HepG2 (cell line): Measurements from ENCODE around the gene SMPX. TPM values are rescaled to one million over a fixed set of nuclear protein-coding genes. Genes with fewer than 3 reads are reported as not detected.

ENCODE experiments used
- ATAC-seq: fragments of 200-7000 bp; cut with Tn5 transposase; 3 replicates; pipeline ENCODE4 v1.9.1; 2020; ENCODE audit warnings: mild to moderate bottlenecking, moderate library complexity
- BruUV-seq: library from RNA; stranded (reverse); fragments of 400-500 nt; replicated peaks from 2 replicates; lab custom pipeline; 2021; lab: Mats Ljungman, UMichigan
- CTCF ChIA-PET: fragments of 300-600 bp; formaldehyde crosslinking; extraction: SDS; loops from one replicate; lab custom pipeline; 2021; ENCODE audit warnings: low total read pairs, inconsistent platforms, low intra/inter-chr PET ratio; lab: Yijun Ruan, JAX
- POLR2A ChIA-PET: fragments of 350-600 bp; sonication (Branson Sonifier 250); formaldehyde crosslinking; loops from one replicate; lab custom pipeline; 2020; ENCODE audit warnings: antibody characterized with exemption, inconsistent platforms; lab: Yijun Ruan, JAX
- DNase-seq: peaks from one replicate; pipeline ENCODE4 v3.0.0-alpha.2; 2015; ENCODE audit warnings: low spot score
- FAIRE-seq: peaks from 3 replicates; lab custom pipeline; 2011; peaks lifted over from hg19 to GRCh38; lab: Jason Lieb, UNC
- H2AFZ ChIP-seq: one replicate; pipeline ENCODE4 v1.6.1; 2011; ENCODE audit warnings: low read length, inconsistent platforms
- H3K27ac ChIP-seq: fragments of 300-600 bp; 3 replicates; pipeline ENCODE4 v1.8.0; 2011; ENCODE audit warnings: mixed run types, mild to moderate bottlenecking, mixed read lengths, low read length, inconsistent platforms; ENCODE audit not compliant: insufficient read depth; ENCODE audit errors: extremely low read length
- H3K27me3 ChIP-seq, 2 experiments: fragments of 200-600 bp in 1 of 2; 2 replicates in 1 of 2; 3 replicates in 1 of 2; pipeline versions ENCODE4 v1.6.0 to v1.8.0; 2011; ENCODE audit warnings: low read length in 2 of 2, mild to moderate bottlenecking in 2 of 2, moderate library complexity in 2 of 2, inconsistent platforms in 1 of 2; ENCODE audit not compliant: insufficient read depth in 2 of 2, control insufficient read depth in 1 of 2
- H3K36me3 ChIP-seq, 2 experiments: fragments of 200-600 bp in 1 of 2; replicated peaks in 1 of 2; 2 replicates in 1 of 2; 3 replicates in 1 of 2; pipeline versions ENCODE4 v1.5.1 to v1.8.0; 2011; ENCODE audit warnings: low read length in 2 of 2, inconsistent platforms in 1 of 2; ENCODE audit not compliant: insufficient read depth in 2 of 2, control insufficient read depth in 1 of 2
- H3K4me1 ChIP-seq: 2 replicates; pipeline ENCODE4 v1.5.1; 2012; ENCODE audit warnings: low read length, inconsistent platforms; ENCODE audit not compliant: insufficient read depth
- H3K4me2 ChIP-seq: 2 replicates; pipeline ENCODE4 v1.6.0; 2011; ENCODE audit warnings: low read depth, low read length, inconsistent platforms
- H3K4me3 ChIP-seq, 3 experiments: fragments of 200-600 bp in 1 of 3; sonication (generic), shearing (Covaris generic) in 1 of 3; replicated peaks in 1 of 3; 2 replicates each; pipeline ENCODE4 v1.5.1; 2011 to 2016; ENCODE audit warnings: low read length in 3 of 3, inconsistent platforms in 2 of 3, low read depth in 2 of 3, mild to moderate bottlenecking in 2 of 3, control low read depth in 1 of 3, mixed read lengths in 1 of 3; ENCODE audit not compliant: insufficient read depth in 1 of 3
- H3K79me2 ChIP-seq: one replicate; pipeline ENCODE4 v1.6.1; 2011; ENCODE audit warnings: low read length, inconsistent platforms; ENCODE audit not compliant: insufficient read depth
- H3K9ac ChIP-seq: 2 replicates; pipeline ENCODE4 v1.6.0; 2011; ENCODE audit warnings: mild to moderate bottlenecking, low read depth, low read length, inconsistent platforms; ENCODE audit not compliant: insufficient read depth
- H3K9me3 ChIP-seq: 2 replicates; pipeline ENCODE4 v1.5.1; 2012; ENCODE audit warnings: mild to moderate bottlenecking, low read length
- H4K20me1 ChIP-seq: 2 replicates; pipeline ENCODE4 v1.6.0; 2011; ENCODE audit warnings: inconsistent platforms, mild to moderate bottlenecking, low read length, moderate library complexity; ENCODE audit not compliant: insufficient read depth
- E2F2 ChIP-seq: sonication (generic); formaldehyde crosslinking; IDR thresholded peaks from 2 replicates; pipeline ENCODE4 v1.4.0; 2020; ENCODE audit warnings: missing genetic modification reagents, borderline replicate concordance
- FOXP1 ChIP-seq, 2 experiments: fragments of 450-650 bp in 1 of 2; IDR thresholded peaks; 2 replicates each; pipeline ENCODE4 v1.6.1; 2017 to 2018; ENCODE audit warnings: antibody characterized with exemption in 1 of 2
- HOMEZ ChIP-seq: IDR thresholded peaks from 2 replicates; pipeline ENCODE4 v1.6.1; 2016; ENCODE audit warnings: low read depth
- ISX ChIP-seq: sonication (generic); formaldehyde crosslinking; conservative IDR thresholded peaks from 2 replicates; pipeline ENCODE4 v1.5.0; 2020; ENCODE audit warnings: missing genetic modification reagents
- KDM6A ChIP-seq: IDR thresholded peaks from 2 replicates; pipeline ENCODE4 v1.6.1; 2016; ENCODE audit warnings: low read depth
- MYNN ChIP-seq: sonication (generic); formaldehyde crosslinking; IDR thresholded peaks from 2 replicates; pipeline ENCODE4 v1.4.0; 2020; ENCODE audit warnings: mild to moderate bottlenecking, low read depth, missing genetic modification reagents
- RBAK ChIP-seq: sonication (generic); formaldehyde crosslinking; IDR thresholded peaks from 2 replicates; pipeline ENCODE4 v1.5.1; 2020; ENCODE audit warnings: mild to moderate bottlenecking, missing genetic modification reagents
- SRY ChIP-seq: sonication (generic); formaldehyde crosslinking; IDR thresholded peaks from 2 replicates; pipeline ENCODE4 v1.8.0; 2022; ENCODE audit warnings: mild to moderate bottlenecking, missing genetic modification reagents
- ZNF24 ChIP-seq: fragments of 450-650 bp; IDR thresholded peaks from 2 replicates; pipeline ENCODE4 v1.6.1; 2017; ENCODE audit warnings: antibody characterized with exemption, mild to moderate bottlenecking
- ZNF281 ChIP-seq: sonication (generic); formaldehyde crosslinking; IDR thresholded peaks from 2 replicates; pipeline ENCODE4 v1.4.0; 2020; ENCODE audit warnings: missing genetic modification reagents, borderline replicate concordance
- ZNF326 ChIP-seq: sonication (generic); formaldehyde crosslinking; IDR thresholded peaks from 2 replicates; pipeline ENCODE4 v1.4.0; 2020; ENCODE audit warnings: missing genetic modification reagents, borderline replicate concordance
- ZNF33B ChIP-seq: sonication (generic); formaldehyde crosslinking; IDR thresholded peaks from 2 replicates; pipeline ENCODE4 v1.5.1; 2020; ENCODE audit warnings: mild to moderate bottlenecking, missing genetic modification reagents
- ZNF354B ChIP-seq: sonication (generic); formaldehyde crosslinking; IDR thresholded peaks from 2 replicates; pipeline ENCODE4 v1.8.0; 2022; ENCODE audit warnings: mild to moderate bottlenecking, missing genetic modification reagents
- ZNF362 ChIP-seq: sonication (generic); formaldehyde crosslinking; IDR thresholded peaks from 2 replicates; pipeline ENCODE4 v1.4.0; 2020; ENCODE audit warnings: missing genetic modification reagents, mild to moderate bottlenecking, borderline replicate concordance
- ZNF430 ChIP-seq: sonication (generic); formaldehyde crosslinking; IDR thresholded peaks from 2 replicates; pipeline ENCODE4 v1.9.0; 2021; ENCODE audit warnings: mild to moderate bottlenecking, missing genetic modification reagents
- ZNF510 ChIP-seq: sonication (generic); formaldehyde crosslinking; IDR thresholded peaks from 2 replicates; pipeline ENCODE4 v1.4.0; 2020; ENCODE audit warnings: low read depth, mild to moderate bottlenecking, missing genetic modification reagents
- WGBS: methylation state at CpG from one replicate; pipeline ENCODE4 v1.1.6; 2017; ENCODE audit warnings: low lambda C conversion rate; 5-methylcytosine and 5-hydroxymethylcytosine counted together
- in situ Hi-C: cut with HindIII; loops from 2 replicates; pipeline ENCODE4 v1.10.0; 2017; ENCODE audit warnings: low pct_unique_long_range_greater_than_20kb; ENCODE audit not compliant: extremely low pct_ligation_motif_present
- intact Hi-C: fragments of 100-400 bp; cut with micrococcal nuclease; formaldehyde crosslinking; loops from one replicate; pipeline ENCODE4 v1.10.0; 2022; ENCODE audit not compliant: unreplicated experiment
- polyA plus RNA-seq, 8 experiments: library from polyadenylated mRNA; depleted of rRNA in 3 of 8; stranded (reverse) in 7 of 8; unstranded in 1 of 8; fragments of >200 nt; fragmentation: Illumina TruSeq in 4 of 8; extraction: Trizol in 4 of 8; gene quantifications; 2 replicates each; pipeline versions ENCODE4 v1.2.1 to v1.2.3, GENCODE V29; 2011 to 2016; ENCODE audit warnings: low read depth in 4 of 8, missing spikeins in 1 of 8, mixed read lengths in 1 of 8; ENCODE audit not compliant: insufficient read depth in 1 of 8
- total RNA-seq, 5 experiments: library from RNA; depleted of rRNA; stranded (reverse); fragments of >200 nt; fragmentation: Illumina TruSeq; extraction: Trizol; gene quantifications; 2 replicates each; pipeline ENCODE4 v1.2.3, GENCODE V29; 2016; ENCODE audit warnings: low read depth in 1 of 5

Gene SMPX
- total and polyA plus RNA-seq, 2 of the 13 experiments (the other 11 are each of a cell fraction or from before 2014, with no cell fraction given): 0.95 to 1.8 TPM

GRCh38 chrX:21758488-21758887, 572 bp upstream of the SMPX start (continued):
- TF ChIP-seq ZNF362 (CRISPR knock-in tag): no peak
- TF ChIP-seq ZNF354B: no peak
- TF ChIP-seq ZNF33B (CRISPR knock-in tag): no peak
- TF ChIP-seq ISX (CRISPR knock-in tag): no peak
- no peak for TF ChIP-seq ZNF24
- no peak for TF ChIP-seq ZNF430 (CRISPR knock-in tag)
- no peak for TF ChIP-seq ZNF510 (CRISPR knock-in tag)
- TF ChIP-seq, all 625 proteins: peak for 0

GRCh38 chrX:21756785-21757529, 959 bp downstream of the SMPX start:
- ATAC-seq (no peak), DNase-seq (no peak), FAIRE-seq (no peak)
- Histone ChIP-seq H3K4me3 (no peak overlapping the region), H3K9me3 (no peaks in the 10 kb centered on the region), H3K4me2 (no peak overlapping the region), H3K79me2 (no peaks in the 10 kb centered on the region), H3K27ac (no peak overlapping the region), H3K9ac (no peak overlapping the region), H3K4me1 (peaks cover 15% of the 10 kb centered on the region), H3K27me3 (no peaks in the 10 kb centered on the region), H4K20me1 (no peaks in the 10 kb centered on the region), H2AFZ (no peak overlapping the region), H3K36me3 (no peaks in the 10 kb centered on the region)
- in situ Hi-C loops (no loop called here), intact Hi-C loops (no loop called here)
- BruUV-seq: no TSS peak
- POLR2A ChIA-PET: interaction anchor here (2.8 kb wide), 1 partner anchor 14 kb away, joined by 9 read pairs; no protein-coding TSS in a partner anchor
- WGBS: 91% methylated on average over 5 of the region's 6 CpGs
- CTCF ChIA-PET: no interaction called here
- TF ChIP-seq ZNF326 (CRISPR knock-in tag) (no peak), KDM6A (CRISPR knock-in tag) (no peak), E2F2 (CRISPR knock-in tag) (no peak), SRY (CRISPR knock-in tag) (no peak), RBAK (no peak), ZNF281 (no peak), MYNN (CRISPR knock-in tag) (no peak), FOXP1 (IDR thresholded peaks at IDR 0.05) (no peak), FOXP1 (CRISPR knock-in tag; IDR thresholded peaks at IDR 0.05) (no peak), HOMEZ (no peak)
